NCI-H510A treated with DMSO at 0.1 percent for 48 hours (cell line): ENCODE results near the gene CLTCL1.

ENCODE experiments used
- DNase-seq: peaks from one replicate; lab custom pipeline; 2025; lab: John Stamatoyannopoulos, UW

Gene CLTCL1

DNA sequence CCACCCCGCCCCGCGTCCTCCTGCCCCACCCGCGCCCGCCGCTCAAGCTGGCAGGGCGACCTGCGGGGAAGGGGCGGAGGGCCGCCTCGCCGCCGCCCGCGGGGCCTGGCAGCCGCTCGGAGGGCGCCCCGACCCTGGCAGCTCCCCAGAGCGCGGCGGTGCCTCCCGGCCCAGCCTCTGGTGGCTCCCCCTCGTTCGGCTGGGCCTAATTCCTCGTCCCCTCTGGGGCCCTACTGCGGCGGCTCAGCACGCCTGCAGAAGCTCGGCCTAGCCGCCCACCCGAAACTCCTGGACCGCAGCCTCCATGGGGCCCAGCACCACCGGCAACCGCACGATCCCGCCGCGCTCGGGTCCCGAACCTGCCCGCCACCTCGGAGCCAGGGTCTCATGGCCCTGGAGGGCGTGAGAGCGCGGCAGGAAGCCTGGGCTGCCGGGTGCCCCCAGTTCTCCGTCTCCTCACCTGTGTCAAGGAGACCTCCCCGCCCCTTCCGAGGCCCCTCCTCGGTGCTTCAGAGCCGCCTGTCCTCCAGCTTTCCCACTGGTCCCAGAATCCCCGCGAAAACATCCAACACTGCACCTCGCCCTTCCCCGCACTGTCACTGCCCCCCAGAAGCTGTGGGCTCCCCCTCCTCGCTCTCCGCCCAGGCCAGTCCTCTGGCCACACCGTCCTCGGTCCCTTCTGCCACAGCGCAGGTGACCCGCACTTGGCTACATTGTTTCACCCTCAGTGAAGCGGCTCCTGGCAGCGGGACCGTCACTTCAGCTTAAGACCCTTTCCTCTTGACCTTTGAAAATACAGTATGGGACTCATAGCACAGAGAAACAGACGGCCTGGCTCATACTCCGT is 140.8 kb downstream of the CLTCL1 start:
- no peak for DNase-seq

- no peak for DNase-seq
Observed at GRCh38 chr22:19149991-19150390, 141.5 kb downstream of the CLTCL1 start, which contains the start of gene GSC2. GSC2 (minus strand) TSS chr22:19150292; CDS start chr22:19150283, 9 bp downstream.

GRCh38 chr22:19149047-19149883 is 142.3 kb downstream of the CLTCL1 start:
- no peak for DNase-seq

DNA sequence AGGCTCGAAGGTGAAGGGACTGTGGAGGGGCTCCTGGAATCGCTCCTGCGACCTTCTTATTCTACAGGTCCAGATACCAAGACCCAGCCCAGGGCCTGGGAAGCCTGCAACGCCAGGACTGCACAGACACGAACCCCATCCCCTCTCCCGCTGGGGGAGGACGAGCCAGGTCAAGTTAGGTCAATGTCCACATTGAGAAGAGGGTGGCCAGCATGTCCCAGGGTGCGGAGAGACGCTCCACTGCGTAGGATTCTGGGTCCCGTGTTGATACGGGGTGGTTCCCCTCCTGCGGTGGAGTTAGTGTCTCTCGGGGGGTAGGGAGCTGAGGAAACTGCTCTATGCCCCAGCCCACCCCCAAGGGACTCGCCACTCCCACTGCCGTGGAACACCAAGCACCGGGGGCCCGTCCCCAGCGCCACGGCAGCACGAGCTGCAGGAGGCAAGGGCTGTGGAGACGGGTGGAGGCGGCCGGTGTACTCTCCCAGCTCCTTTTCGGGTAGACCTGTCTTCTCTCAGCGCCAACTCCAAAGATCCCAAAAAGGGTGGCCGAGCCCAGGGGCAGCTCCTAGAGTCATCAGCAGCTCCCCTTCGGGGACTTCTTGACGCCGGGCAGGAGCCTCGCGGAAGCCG is 143.0 kb downstream of the CLTCL1 start:
- DNase-seq, result no peak

DNA sequence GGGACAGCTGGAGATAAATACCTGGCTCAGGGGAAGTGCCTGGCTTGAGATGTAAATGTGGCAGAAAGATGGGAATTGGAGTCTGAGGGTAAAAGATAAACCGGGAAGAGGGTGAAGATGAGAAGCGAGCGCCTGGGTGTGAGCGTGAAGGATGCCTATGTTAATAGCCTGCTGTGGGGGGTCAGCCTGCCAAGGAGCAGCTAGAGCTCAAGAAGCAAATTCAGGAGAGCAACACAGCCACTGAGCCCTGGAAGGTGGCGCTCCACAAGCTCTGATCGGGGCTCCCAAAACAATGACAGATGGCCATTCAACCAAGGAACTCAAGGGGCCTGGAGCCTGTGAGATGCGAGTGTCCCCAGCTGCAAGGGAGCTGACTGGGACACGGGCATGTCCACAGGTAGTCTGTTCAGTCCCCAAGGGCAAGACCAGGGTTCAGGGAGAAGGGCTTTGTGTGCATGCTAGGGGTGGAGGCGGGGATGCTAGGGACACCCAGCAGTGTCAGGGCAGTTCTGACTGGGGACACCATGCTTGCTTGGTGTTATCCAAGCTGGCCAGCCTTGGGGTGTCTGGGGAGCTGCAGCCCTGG is 144.2 kb downstream of the CLTCL1 start:
- no peak for DNase-seq

DNA sequence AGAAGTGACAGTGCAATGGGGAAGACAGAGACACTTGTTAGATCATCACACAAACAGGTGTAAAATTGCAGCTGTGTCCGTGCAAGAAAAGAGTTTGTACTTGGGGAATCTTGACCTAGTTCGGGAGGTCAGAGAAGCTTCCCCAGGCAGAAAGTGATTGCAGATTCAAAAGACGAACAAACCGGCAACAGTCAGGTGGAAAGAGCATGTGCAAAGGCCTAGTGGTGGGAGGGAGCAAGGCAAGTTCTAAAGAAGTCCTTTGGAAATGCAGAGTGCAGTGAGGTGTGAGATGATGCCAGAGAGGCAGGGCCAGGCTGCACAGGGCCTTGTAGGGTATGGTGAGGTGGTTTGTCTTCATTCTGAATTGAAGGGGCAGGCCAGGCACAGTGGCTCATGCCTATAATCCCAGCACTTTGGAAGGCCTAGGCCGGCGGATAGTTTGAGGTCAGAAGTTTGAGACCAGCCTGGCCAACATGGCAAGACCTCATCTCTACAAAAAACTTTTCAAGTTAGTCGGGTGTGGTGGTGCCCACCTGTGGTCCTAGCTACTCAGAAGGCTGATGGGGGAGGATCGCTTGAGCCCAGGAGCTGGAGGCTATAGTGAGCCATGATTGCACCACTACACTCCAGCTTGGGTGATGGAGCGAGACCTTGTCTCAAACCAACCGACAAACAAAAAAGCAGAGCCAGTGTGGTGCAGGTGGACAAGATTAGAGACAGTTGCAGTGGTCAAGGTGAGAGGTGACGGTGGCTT is 145.1 kb downstream of the CLTCL1 start:
- no peak for DNase-seq

DNA sequence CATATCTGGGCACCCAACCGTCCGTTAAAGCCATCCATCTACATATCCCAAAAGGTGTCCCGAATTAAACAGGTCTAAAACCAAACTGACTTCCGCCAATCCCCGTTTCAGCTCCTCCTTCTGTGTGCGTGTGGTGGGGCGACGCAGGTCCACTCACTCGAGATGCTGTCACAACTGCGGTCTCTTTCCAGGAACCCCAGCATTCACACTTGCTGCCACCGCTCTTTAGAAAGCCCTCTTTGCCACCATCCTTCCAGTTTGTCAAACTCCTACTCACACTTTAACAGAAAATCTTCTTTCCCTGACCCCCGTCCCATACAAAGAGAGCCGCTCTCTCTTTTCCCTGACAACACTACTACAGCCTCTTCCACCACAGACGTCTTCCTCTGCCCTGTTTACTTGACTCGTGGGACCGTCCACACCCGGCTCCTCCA is 147.5 kb downstream of the CLTCL1 start:
- no peak for DNase-seq

GRCh38 chr22:19143212-19143611 is 148.3 kb downstream of the CLTCL1 start:
- no peak for DNase-seq

DNA sequence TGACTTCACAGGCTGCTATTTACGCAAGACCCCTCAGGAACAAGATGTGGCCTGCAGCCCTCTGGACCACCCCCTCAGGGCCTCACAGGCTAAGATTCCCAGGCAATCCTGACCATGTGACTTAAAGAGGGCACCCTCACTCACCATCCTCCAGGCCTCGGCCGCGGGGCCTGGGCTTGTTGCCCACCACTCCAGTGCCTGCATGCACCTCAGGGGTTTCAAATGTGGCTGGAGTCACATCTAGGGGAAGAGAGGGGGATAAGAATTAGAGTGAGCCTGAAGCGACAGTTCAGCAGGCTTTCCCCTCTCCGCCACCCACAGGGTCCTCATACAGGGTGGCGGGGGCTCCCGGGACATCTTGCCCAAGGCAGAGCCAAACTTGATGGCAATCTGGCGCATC is 149.1 kb downstream of the CLTCL1 start:
- DNase-seq, result no peak

DNA sequence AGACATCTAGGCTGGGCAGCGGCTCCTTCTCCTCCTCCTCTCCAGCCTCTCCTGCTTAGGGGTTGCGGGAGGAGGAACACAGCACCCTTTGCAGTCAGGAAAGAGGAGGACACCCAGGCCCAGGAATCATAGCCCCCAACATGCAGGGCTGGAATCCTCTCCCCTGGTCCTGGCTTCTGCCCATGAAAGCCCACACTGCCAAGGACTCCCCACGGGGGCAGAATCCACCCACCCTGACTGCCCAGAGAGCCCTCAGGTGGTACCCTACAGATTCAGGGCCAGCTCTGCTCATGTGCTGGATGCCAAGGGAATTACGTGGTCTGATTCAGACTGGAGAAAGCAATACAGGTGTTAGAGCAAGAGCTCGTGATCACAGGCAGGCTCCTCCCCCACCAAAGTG is 151.5 kb downstream of the CLTCL1 start:
- no peak for DNase-seq

DNA sequence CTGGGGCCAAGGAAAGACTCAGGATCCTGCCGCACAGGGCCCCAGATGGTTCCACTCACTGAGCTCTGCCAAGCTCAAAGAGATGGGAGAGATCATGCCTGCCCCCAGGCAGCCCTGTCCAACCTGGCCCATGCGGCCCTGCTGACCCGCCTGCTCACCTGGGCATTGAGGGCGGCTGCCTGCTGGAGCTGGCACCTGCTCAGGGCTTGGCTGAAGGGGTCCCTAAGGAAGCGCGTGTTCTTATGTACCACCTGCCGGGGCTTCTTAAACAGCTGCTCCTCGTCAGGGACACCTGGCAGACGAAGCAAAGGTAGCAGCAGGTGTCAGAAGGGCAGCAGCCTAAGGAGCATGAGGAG is 152.5 kb downstream of the CLTCL1 start:
- DNase-seq, result no peak

GRCh38 chr22:19138217-19139000 is 153.1 kb downstream of the CLTCL1 start:
- DNase-seq, result no peak

GRCh38 chr22:19137384-19138216 is 153.9 kb downstream of the CLTCL1 start:
- DNase-seq, result no peak

GRCh38 chr22:19136915-19137314 is 154.6 kb downstream of the CLTCL1 start:
- DNase-seq, result no peak

- no peak for DNase-seq
Observed at GRCh38 chr22:19134874-19135273, 156.6 kb downstream of the CLTCL1 start.

- no peak for DNase-seq
Observed at GRCh38 chr22:19134176-19134831, 157.2 kb downstream of the CLTCL1 start.

- no peak for DNase-seq
Observed at GRCh38 chr22:19133561-19133960, 158.0 kb downstream of the CLTCL1 start.

DNA sequence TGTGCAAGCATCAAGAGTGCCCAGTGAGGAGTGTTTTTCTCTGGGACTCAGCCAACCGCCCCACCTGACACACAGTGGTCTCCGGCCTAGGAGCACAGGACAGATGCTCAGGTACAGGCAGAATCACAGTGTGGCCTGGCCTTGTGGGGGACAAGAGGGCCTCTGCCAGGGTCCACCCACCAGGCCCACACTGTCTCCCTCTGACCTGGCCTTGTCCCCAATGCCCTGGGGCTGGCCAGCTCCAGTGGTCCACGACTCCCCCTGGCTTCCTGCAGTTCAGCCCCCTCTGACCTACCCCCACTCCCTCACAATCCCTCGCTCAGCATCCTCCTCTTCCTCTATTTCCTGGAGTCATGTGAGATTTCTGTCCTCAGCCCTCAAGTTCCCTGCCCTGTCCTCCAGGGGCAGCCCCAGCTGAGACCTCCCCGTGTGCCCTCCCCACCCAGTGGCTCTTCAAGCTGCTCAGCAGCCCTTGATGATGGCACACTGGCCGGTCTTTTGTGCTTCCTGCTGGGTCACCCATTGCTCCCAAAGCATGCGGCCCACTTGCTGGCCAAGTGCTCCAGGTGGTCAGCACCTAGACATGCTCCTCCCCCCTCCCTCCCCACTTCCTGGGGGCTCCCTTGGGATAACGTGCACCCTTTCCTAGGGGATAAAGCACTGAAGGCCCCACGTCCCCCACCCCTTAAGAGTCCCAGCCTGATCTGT is 158.7 kb downstream of the CLTCL1 start:
- DNase-seq, result no peak

DNA sequence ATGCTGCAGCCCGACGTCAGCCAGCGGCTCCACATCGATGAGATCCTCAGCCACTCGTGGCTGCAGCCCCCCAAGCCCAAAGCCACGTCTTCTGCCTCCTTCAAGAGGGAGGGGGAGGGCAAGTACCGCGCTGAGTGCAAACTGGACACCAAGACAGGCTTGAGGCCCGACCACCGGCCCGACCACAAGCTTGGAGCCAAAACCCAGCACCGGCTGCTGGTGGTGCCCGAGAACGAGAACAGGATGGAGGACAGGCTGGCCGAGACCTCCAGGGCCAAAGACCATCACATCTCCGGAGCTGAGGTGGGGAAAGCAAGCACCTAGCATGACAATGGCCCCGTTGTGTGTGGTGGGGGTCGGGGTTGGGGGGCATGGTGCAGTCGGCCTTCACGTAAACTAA is 159.4 kb downstream of the CLTCL1 start:
- DNase-seq, result no peak
